Gastroesophageal sphincter (tissue), 3 donors: ENCODE data around the gene MMP25.

Experiments used
- EP300 ChIP-seq: sonication (generic); formaldehyde crosslinking; IDR thresholded peaks from one replicate; pipeline ENCODE4 v1.6.1; 2017; ENCODE audit warnings: antibody characterized with exemption, mild to moderate bottlenecking
- POLR2A ChIP-seq, 2 donors: fragments of 450-650 bp; IDR thresholded peaks; one replicate each; pipeline ENCODE4 v1.6.1; 2017; ENCODE audit warnings: antibody characterized with exemption in 2 of 2, mild to moderate bottlenecking in 2 of 2, moderate library complexity in 1 of 2
- TF ChIP-seq, protein P1 (sequence below), 4 experiments: fragments of 200-600 bp in 2 of 4; fragments of 450-650 bp in 2 of 4; sonication (generic) in 1 of 4; IDR thresholded peaks; one replicate each; pipeline ENCODE4 v1.5.1; 2017 to 2019; ENCODE audit warnings: antibody characterized with exemption in 4 of 4, mild to moderate bottlenecking in 2 of 4, moderate library complexity in 2 of 4

DNA sequence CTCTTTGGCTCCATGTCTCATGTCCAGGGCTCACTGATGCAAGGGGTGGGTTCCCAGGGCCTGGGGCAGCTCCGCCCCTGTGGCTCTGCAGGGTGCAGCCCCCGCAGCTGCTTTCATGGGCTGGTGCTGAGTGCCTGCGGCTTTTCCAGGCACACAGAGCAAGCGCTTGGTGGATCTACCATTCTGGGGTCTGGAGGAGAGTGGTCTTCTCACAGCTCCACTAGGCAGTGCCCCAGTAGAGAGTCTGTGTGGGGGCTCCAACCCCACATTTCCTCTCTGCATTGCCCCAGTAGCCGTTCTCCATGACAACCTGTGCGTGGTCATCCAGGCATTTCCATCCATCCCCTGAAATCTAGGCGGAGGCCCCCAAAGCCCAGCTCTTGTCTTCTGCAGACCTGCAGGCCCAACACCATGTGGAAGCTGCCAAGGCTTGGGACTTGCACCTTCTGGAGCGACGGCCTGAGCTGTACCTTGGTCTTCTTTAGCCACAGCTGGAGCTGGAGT is 24.3 kb downstream of the MMP25 start:
- TF ChIP-seq, protein P1, sequence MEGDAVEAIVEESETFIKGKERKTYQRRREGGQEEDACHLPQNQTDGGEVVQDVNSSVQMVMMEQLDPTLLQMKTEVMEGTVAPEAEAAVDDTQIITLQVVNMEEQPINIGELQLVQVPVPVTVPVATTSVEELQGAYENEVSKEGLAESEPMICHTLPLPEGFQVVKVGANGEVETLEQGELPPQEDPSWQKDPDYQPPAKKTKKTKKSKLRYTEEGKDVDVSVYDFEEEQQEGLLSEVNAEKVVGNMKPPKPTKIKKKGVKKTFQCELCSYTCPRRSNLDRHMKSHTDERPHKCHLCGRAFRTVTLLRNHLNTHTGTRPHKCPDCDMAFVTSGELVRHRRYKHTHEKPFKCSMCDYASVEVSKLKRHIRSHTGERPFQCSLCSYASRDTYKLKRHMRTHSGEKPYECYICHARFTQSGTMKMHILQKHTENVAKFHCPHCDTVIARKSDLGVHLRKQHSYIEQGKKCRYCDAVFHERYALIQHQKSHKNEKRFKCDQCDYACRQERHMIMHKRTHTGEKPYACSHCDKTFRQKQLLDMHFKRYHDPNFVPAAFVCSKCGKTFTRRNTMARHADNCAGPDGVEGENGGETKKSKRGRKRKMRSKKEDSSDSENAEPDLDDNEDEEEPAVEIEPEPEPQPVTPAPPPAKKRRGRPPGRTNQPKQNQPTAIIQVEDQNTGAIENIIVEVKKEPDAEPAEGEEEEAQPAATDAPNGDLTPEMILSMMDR (IDR thresholded peaks at IDR 0.05): no peak
- TF ChIP-seq EP300 (no peak), POLR2A (IDR thresholded peaks at IDR 0.05) (no peak)
